ENCODE measurements around the gene ECHDC1.

DNA sequence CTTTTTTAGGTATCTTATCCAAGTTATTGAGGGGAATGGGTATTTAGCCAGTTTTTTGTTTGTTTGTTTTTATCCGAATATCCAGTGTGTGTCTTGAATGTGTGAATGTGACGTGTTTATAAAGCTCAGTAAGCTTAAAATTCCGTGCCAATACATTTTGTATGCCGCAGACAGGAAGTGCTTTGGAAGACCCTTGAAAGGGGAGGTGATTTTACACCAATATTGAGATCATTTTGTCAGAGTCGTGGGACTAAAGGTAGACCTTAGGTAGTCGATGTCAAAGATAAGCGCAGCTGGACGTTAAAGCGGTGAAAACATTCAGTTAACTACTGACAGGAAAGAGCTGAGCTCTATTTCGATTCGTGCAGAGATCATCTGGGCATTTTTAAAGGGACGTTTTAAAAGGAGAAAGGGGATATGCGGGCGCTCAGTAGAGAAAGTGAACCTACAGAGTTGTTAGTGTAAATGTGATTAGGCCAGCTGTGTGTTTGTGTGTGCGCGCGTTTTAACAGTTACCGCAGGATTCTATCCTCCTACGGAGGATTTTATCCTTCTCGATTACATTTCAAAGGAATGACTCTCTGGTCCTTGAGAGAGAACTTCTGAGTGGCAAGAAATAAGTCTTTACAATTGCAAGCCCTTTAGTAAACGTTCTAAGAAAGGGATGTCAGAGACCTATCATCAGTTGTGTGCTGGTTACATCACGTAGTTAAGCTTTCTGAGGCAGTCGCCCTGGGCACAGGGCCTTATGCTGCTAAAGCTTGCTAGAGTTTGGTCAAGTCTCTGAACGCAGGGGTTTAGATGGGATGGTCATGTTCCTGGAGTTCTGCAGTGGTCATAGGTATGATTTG, 625 bp upstream of the ECHDC1 start:
- TF ChIP-seq, protein P1, sequence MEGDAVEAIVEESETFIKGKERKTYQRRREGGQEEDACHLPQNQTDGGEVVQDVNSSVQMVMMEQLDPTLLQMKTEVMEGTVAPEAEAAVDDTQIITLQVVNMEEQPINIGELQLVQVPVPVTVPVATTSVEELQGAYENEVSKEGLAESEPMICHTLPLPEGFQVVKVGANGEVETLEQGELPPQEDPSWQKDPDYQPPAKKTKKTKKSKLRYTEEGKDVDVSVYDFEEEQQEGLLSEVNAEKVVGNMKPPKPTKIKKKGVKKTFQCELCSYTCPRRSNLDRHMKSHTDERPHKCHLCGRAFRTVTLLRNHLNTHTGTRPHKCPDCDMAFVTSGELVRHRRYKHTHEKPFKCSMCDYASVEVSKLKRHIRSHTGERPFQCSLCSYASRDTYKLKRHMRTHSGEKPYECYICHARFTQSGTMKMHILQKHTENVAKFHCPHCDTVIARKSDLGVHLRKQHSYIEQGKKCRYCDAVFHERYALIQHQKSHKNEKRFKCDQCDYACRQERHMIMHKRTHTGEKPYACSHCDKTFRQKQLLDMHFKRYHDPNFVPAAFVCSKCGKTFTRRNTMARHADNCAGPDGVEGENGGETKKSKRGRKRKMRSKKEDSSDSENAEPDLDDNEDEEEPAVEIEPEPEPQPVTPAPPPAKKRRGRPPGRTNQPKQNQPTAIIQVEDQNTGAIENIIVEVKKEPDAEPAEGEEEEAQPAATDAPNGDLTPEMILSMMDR (IDR thresholded peaks at IDR 0.05; ENCODE audit: low read depth, low read length): no peak
- TF ChIP-seq POLR2A (IDR thresholded peaks at IDR 0.05; ENCODE audit: extremely low read depth, insufficient read length): no peak
